Bronchial epithelial cell (primary cell): ENCODE data around the gene STEAP4. TPM values are rescaled to one million over a fixed set of nuclear protein-coding genes. Genes with fewer than 3 reads are reported as not detected.

Source experiments
- DNase-seq: peaks from one replicate; pipeline ENCODE4 v3.0.0-alpha.2; 2010; ENCODE audit warnings: low read depth
- FAIRE-seq: peaks from 2 replicates; lab custom pipeline; 2011; peaks lifted over from hg19 to GRCh38; lab: Jason Lieb, UNC
- H3K27me3 ChIP-seq: 2 replicates; pipeline ENCODE4 v1.5.1; 2011; ENCODE audit warnings: low read length; ENCODE audit not compliant: control insufficient read depth, insufficient read depth
- H3K36me3 ChIP-seq: 2 replicates; pipeline ENCODE4 v1.5.1; 2011; ENCODE audit warnings: low read length; ENCODE audit not compliant: control insufficient read depth, insufficient read depth
- H3K4me3 ChIP-seq: 2 replicates; pipeline ENCODE4 v1.5.1; 2011; ENCODE audit warnings: mild to moderate bottlenecking, low read depth, low read length, control low read depth
- total RNA-seq: library from RNA; depleted of rRNA; stranded (reverse); fragments of >200 nt; gene quantifications from 2 replicates; pipeline ENCODE4 v1.2.1, GENCODE V29; 2014
- TF ChIP-seq, protein P1 (sequence below): IDR thresholded peaks from 2 replicates; pipeline ENCODE4 v1.5.1; 2011; ENCODE audit warnings: mild to moderate bottlenecking, moderate library complexity, low read length, control low read depth, inconsistent platforms; ENCODE audit not compliant: insufficient read depth, severe bottlenecking

The STEAP4 gene
- total RNA-seq, 1 donor from 2014 or later, result 3.9 TPM

DNA sequence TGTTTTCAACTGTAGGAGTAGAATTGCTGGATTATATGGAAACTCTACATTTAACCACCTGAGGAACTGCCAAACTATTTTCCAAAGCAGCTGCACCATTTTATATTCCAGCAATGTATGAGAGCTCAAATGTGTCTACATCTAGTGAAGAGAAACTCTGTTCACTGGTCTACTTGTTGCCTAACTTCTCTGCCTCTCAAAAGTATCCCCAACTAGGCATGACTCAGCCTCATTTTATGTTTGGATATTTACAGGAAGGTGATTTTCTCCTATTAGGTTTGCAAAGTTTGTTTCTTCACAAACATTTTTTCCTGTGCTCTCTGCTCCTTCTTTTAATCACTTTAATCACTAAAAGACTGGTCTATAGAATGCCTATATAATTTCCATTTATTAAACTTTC lies 49.8 kb downstream of the STEAP4 start:
- TF ChIP-seq, protein P1, sequence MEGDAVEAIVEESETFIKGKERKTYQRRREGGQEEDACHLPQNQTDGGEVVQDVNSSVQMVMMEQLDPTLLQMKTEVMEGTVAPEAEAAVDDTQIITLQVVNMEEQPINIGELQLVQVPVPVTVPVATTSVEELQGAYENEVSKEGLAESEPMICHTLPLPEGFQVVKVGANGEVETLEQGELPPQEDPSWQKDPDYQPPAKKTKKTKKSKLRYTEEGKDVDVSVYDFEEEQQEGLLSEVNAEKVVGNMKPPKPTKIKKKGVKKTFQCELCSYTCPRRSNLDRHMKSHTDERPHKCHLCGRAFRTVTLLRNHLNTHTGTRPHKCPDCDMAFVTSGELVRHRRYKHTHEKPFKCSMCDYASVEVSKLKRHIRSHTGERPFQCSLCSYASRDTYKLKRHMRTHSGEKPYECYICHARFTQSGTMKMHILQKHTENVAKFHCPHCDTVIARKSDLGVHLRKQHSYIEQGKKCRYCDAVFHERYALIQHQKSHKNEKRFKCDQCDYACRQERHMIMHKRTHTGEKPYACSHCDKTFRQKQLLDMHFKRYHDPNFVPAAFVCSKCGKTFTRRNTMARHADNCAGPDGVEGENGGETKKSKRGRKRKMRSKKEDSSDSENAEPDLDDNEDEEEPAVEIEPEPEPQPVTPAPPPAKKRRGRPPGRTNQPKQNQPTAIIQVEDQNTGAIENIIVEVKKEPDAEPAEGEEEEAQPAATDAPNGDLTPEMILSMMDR, result no peak
- no peaks in the 10 kb centered on the region for H3K36me3 ChIP-seq
- no peak for FAIRE-seq
- H3K4me3 ChIP-seq, result no peak overlapping the region
- peak; percentile 72 for DNase-seq
- no peaks in the 10 kb centered on the region for H3K27me3 ChIP-seq

DNA sequence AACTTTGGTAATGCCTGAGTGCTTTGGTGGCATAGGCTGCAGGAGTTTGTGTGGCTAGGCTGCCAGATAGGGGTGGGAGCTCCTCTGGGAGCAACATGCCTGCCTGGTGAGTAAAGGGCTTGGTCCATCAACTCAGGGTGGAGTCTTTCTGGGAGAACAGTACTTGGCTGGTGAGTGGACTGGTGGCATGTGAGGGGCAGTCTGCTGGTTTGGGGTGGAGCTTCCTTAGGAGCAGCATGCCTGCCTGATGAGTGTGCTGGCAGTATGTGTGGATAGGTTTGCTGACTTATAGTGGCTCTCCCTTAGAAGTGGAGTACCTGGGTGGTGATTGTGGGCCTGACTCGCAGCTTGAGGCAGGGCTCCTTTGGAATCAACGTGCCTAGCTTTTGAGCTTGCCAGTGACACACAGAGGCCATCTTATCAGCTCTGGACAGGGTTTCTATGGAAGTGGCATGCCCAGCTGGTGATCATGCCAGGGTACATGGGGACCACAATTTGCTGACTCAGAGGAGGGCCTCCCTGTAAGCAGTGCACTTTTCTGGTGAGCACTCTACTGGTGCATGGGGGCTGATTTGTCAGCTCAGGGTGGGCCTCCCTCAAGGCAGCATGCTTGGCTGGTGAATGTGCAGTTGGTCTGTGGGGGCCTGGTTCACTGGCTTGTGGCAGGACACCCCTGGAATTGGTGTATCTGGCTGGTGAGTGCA lies 51.8 kb downstream of the STEAP4 start:
- H3K4me3 ChIP-seq, result no peak overlapping the region
- FAIRE-seq (peak; percentile 76), DNase-seq (peak; percentile 98)
- H3K27me3 ChIP-seq, result no peaks in the 10 kb centered on the region
- TF ChIP-seq, protein P1, result no peak
- H3K36me3 ChIP-seq, result no peaks in the 10 kb centered on the region

DNA sequence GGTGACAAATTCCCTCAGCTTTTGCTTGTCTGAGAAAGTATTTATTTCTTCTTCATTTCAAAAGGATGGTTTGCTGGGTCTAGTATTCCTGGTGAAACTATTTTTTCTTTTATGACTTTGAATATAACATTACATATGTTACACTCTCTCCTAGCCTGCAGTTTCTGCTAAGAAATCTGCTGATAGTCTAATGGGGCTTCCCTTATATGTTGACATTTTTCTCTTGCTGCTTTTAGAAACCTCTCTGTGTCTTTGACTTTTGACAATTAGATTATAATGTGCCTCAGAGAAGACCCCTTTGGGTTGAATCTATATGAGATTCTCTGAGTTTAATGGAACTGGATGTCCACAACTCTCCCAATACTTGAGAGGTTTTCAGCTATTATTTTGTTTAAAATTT lies 53.1 kb downstream of the STEAP4 start:
- FAIRE-seq (no peak), DNase-seq (no peak)
- TF ChIP-seq, protein P1, result no peak
- Histone ChIP-seq H3K4me3 (no peak overlapping the region), H3K27me3 (no peaks in the 10 kb centered on the region), H3K36me3 (no peaks in the 10 kb centered on the region)

DNA sequence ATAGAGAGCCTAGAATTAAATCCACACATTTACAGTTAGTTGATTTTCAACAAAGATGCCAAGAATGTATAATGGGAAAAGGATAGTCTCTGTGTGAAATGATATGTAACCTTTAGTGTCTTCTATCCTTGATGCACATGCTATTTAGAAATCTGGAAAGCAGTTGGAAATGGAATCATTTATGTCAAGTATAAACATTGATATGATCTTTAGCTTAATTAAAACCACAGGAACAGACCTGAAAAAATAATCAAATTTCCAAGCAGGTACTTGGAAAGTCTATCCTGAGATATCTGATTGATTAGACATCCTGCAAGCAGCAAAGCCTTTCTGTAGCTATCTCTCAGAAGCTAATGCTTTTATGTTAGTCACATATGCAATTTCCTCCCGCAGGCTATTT lies 62.4 kb downstream of the STEAP4 start:
- TF ChIP-seq, protein P1, result no peak
- no peak for DNase-seq
- FAIRE-seq, result no peak
- Histone ChIP-seq H3K4me3 (no peak overlapping the region), H3K36me3 (no peaks in the 10 kb centered on the region), H3K27me3 (no peaks in the 10 kb centered on the region)

DNA sequence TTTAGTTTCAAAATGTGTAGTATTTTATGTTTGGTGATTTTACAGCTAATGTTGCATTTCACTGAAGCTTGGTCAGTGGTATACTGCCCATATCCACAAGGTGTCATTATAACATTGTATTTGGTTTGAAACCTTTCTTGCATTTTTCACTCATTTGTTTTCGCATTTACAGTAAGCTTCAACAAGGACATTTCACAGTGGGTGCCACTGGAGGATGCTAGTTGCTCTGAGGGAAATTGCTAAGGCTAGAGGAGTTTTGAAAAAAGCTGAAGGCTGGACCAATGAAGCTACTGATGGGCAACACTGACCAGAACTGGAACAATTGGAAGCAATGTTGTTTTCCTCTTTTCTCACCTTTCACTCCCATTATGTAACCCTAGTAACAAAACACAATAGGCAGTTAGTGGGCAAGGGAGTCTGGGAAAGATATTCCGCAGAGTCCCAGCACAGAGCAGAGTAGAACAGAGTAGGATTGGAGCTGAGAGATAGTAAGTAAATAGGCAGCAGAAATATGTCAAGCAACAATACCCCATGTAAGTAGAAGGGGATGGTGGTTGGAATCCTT lies 63.3 kb downstream of the STEAP4 start:
- Histone ChIP-seq H3K4me3 (no peak overlapping the region), H3K36me3 (no peaks in the 10 kb centered on the region), H3K27me3 (no peaks in the 10 kb centered on the region)
- TF ChIP-seq, protein P1, result peak; percentile 57
- FAIRE-seq (no peak), DNase-seq (peak; percentile 74)
